K562 (cell line): Measurements from ENCODE around the gene GPR78. TPM values are rescaled to one million over a fixed set of nuclear protein-coding genes. Genes with fewer than 3 reads are reported as not detected.

Source experiments
- ATAC-seq: fragments of 200-7000 bp; cut with Tn5 transposase; 3 replicates; pipeline ENCODE4 v1.9.1; 2020; ENCODE audit warnings: moderate library complexity
- BruUV-seq: library from RNA; stranded (reverse); fragments of 400-500 nt; replicated peaks from 2 replicates; lab custom pipeline; 2021; lab: Mats Ljungman, UMichigan
- CTCF ChIA-PET: fragments of 300-600 bp; formaldehyde crosslinking; extraction: SDS; loops from one replicate; lab custom pipeline; 2021; ENCODE audit warnings: low intra/inter-chr PET ratio; lab: Yijun Ruan, JAX
- POLR2A ChIA-PET: fragments of 300-600, 350-650 bp; sonication (Branson Sonifier 250); formaldehyde crosslinking; extraction: SDS; loops from one replicate; lab custom pipeline; 2021; ENCODE audit warnings: antibody characterized with exemption, inconsistent platforms; lab: Yijun Ruan, JAX
- DNase-seq, 4 experiments: peaks; one replicate each; pipeline versions ENCODE4 v3.0.0 to v3.0.0-alpha.2; 2011 to 2018; ENCODE audit warnings: low spot score in 3 of 4, mixed read lengths in 3 of 4; ENCODE audit errors: extremely low read depth in 1 of 4
- FAIRE-seq: peaks from 2 replicates; lab custom pipeline; 2011; peaks lifted over from hg19 to GRCh38; lab: Jason Lieb, UNC
- H2AFZ ChIP-seq: 2 replicates; pipeline ENCODE4 v1.6.0; 2011; ENCODE audit warnings: low read depth, low read length, control low read depth, inconsistent platforms
- H3K27ac ChIP-seq: fragments of 200-600 bp; 3 replicates; pipeline ENCODE4 v1.8.0; 2011; ENCODE audit warnings: low read depth, mild to moderate bottlenecking, control low read depth, inconsistent platforms, low read length, moderate library complexity, mixed read lengths; ENCODE audit errors: extremely low read depth
- H3K27me3 ChIP-seq, 2 experiments: fragments of 300-600 bp in 1 of 2; 2 replicates in 1 of 2; 3 replicates in 1 of 2; pipeline versions ENCODE4 v1.6.0 to v1.8.0; 2011; ENCODE audit warnings: inconsistent platforms in 2 of 2, low read length in 2 of 2, mild to moderate bottlenecking in 1 of 2, mixed read lengths in 1 of 2, moderate library complexity in 1 of 2; ENCODE audit not compliant: control insufficient read depth in 2 of 2, insufficient read depth in 2 of 2
- H3K36me3 ChIP-seq: fragments of 300-600 bp; 3 replicates; pipeline ENCODE4 v1.8.0; 2011; ENCODE audit warnings: mild to moderate bottlenecking, low read length, inconsistent platforms; ENCODE audit not compliant: control insufficient read depth, insufficient read depth
- H3K4me1 ChIP-seq, 2 experiments: fragments of 200-600 bp in 1 of 2; replicated peaks in 1 of 2; 2 replicates in 1 of 2; 3 replicates in 1 of 2; pipeline versions ENCODE4 v1.5.1 to v1.8.0; 2011; ENCODE audit warnings: inconsistent platforms in 2 of 2, low read length in 2 of 2, mild to moderate bottlenecking in 1 of 2, mixed read lengths in 1 of 2, moderate library complexity in 1 of 2; ENCODE audit not compliant: control insufficient read depth in 2 of 2, insufficient read depth in 2 of 2
- H3K4me2 ChIP-seq: 2 replicates; pipeline ENCODE4 v1.6.1; 2011; ENCODE audit warnings: low read length, control low read depth, inconsistent platforms, mixed read lengths; ENCODE audit not compliant: insufficient read depth
- H3K4me3 ChIP-seq: fragments of 200-600 bp; sonication (generic), shearing (Covaris generic); 2 replicates; pipeline ENCODE4 v1.5.1; 2016; ENCODE audit warnings: control low read depth, inconsistent platforms
- H3K79me2 ChIP-seq: fragments of 200-600 bp; 3 replicates; pipeline ENCODE4 v1.8.0; 2011; ENCODE audit warnings: low read length, inconsistent platforms; ENCODE audit not compliant: control insufficient read depth, insufficient read depth
- H3K9ac ChIP-seq, 2 experiments: 2 replicates each; pipeline versions ENCODE4 v1.6.0 to v1.6.1; 2011; ENCODE audit warnings: low read depth in 2 of 2, low read length in 2 of 2, control low read depth in 1 of 2, inconsistent platforms in 1 of 2, mild to moderate bottlenecking in 1 of 2, mixed read lengths in 1 of 2; ENCODE audit not compliant: insufficient read depth in 1 of 2
- H3K9me1 ChIP-seq: one replicate; pipeline ENCODE4 v1.6.0; 2011; ENCODE audit warnings: inconsistent platforms, mild to moderate bottlenecking, low read length, moderate library complexity; ENCODE audit not compliant: control insufficient read depth, insufficient read depth
- H3K9me3 ChIP-seq: replicated peaks from 2 replicates; pipeline ENCODE4 v1.5.1; 2011; ENCODE audit warnings: low read depth, low read length, inconsistent platforms; ENCODE audit not compliant: control insufficient read depth, insufficient read depth
- H4K20me1 ChIP-seq: replicated peaks from 2 replicates; pipeline ENCODE4 v1.6.1; 2011; ENCODE audit warnings: low read length, inconsistent platforms, mixed read lengths; ENCODE audit not compliant: control insufficient read depth, insufficient read depth
- C11orf30 ChIP-seq: fragments of 450-650 bp; IDR thresholded peaks from 2 replicates; pipeline ENCODE4 v1.6.1; 2016; ENCODE audit warnings: low read depth, mild to moderate bottlenecking
- DACH1 ChIP-seq: fragments of 450-650 bp; IDR thresholded peaks from 2 replicates; pipeline ENCODE4 v1.6.1; 2018; ENCODE audit not compliant: partially characterized antibody
- MIER1 ChIP-seq: fragments of 450-650 bp; IDR thresholded peaks from 2 replicates; pipeline ENCODE4 v1.6.1; 2016; ENCODE audit warnings: antibody characterized with exemption, mild to moderate bottlenecking, low read depth
- PTBP1 ChIP-seq: fragments of 200-400 bp; formaldehyde crosslinking; IDR thresholded peaks from 2 replicates; pipeline ENCODE4 v1.6.1; 2017; ENCODE audit warnings: low read depth, low read length
- SP2 ChIP-seq: IDR thresholded peaks from 2 replicates; pipeline ENCODE4 v1.6.1; 2011; ENCODE audit warnings: mild to moderate bottlenecking, low read depth, low read length, moderate library complexity; ENCODE audit not compliant: poor library complexity, severe bottlenecking; ENCODE audit errors: extremely low read depth
- WHSC1 ChIP-seq: IDR thresholded peaks from one replicate; pipeline ENCODE4 v1.6.1; 2012; ENCODE audit warnings: low read length, control low read depth, inconsistent platforms
- ZBTB11 ChIP-seq, 3 experiments: fragments of 200-800 bp in 1 of 3; fragments of 250-450 bp in 1 of 3; fragments of 450-650 bp in 1 of 3; sonication (Bioruptor Pico) in 1 of 3; sonication (Bioruptor generic) in 1 of 3; formaldehyde crosslinking in 1 of 3; IDR thresholded peaks; 2 replicates each; pipeline versions ENCODE4 v1.6.1 to v1.8.0; 2016 to 2022; ENCODE audit warnings: mild to moderate bottlenecking in 2 of 3, missing genetic modification characterization in 2 of 3, missing compliant biosample characterization in 1 of 3, moderate library complexity in 1 of 3
- ZBTB26 ChIP-seq: fragments of 450-650 bp; formaldehyde crosslinking; IDR thresholded peaks from 2 replicates; pipeline ENCODE4 v1.4.0; 2022; ENCODE audit warnings: missing genetic modification characterization
- WGBS: fragments of 100-300 bp; shearing (Covaris generic); methylation state at CpG from one replicate; pipeline ENCODE4 v1.1.6; 2016; ENCODE audit warnings: low coverage, mixed read lengths; ENCODE audit not compliant: insufficient coverage; ENCODE audit errors: missing lambda C conversion rate; 5-methylcytosine and 5-hydroxymethylcytosine counted together
- in situ Hi-C: fragments of 300-500 bp; cut with MboI; formaldehyde crosslinking; loops from 4 replicates; pipeline ENCODE4 v1.15.0; 2018; ENCODE audit warnings: inconsistent platforms, mixed read lengths
- intact Hi-C: fragments of 100-400 bp; cut with micrococcal nuclease; formaldehyde crosslinking; loops from 2 replicates; pipeline ENCODE4 v1.14.2; 2022
- polyA plus RNA-seq, 8 experiments: library from polyadenylated mRNA; depleted of rRNA in 4 of 8; stranded (reverse) in 5 of 8; unstranded in 3 of 8; fragments of >200 nt; fragmentation: Nextera tagmentation in 2 of 8; fragmentation: Illumina TruSeq in 1 of 8; extraction: Ambion mirVana in 2 of 8; extraction: Trizol in 1 of 8; gene quantifications; 2 replicates each; pipeline versions ENCODE4 v1.2.1 to v1.2.3, GENCODE V29; 2011 to 2014; ENCODE audit warnings: inconsistent platforms in 1 of 8, missing spikeins in 1 of 8
- total RNA-seq, 7 experiments: library from RNA; depleted of rRNA in 6 of 7; stranded (reverse); fragments of >200 nt in 6 of 7; fragmentation: Illumina TruSeq in 2 of 7; extraction: Trizol in 2 of 7; gene quantifications; 2 replicates each; pipeline versions ENCODE4 v1.2.1 to v1.2.3, GENCODE V29; 2011 to 2021; ENCODE audit warnings: low replicate concordance in 1 of 7

The GPR78 gene
- total and polyA plus RNA-seq, 9 of the 15 experiments (the other 6 are each of a cell fraction or from before 2014, with no cell fraction given), result 0.04 to 0.13 (median 0.07) TPM; not detected in 4

- TF ChIP-seq MIER1 (no peak), ZBTB26 (CRISPR knock-in tag) (no peak), WHSC1 (no peak), ZBTB11 (CRISPR knock-in tag; IDR thresholded peaks at IDR 0.05) (no peak), DACH1 (no peak), SP2 (no peak), C11orf30 (no peak), PTBP1 (no peak)
- TF ChIP-seq, all 486 proteins: peak for 0
- CTCF ChIA-PET, result no interaction called here
- POLR2A ChIA-PET, result interaction anchor here (1.0 to 1.1 kb wide), 2 partner anchors 12 to 21 kb away, joined by 3 to 4 read pairs; partner anchors contain the start of gene GPR78
- no peak overlapping the region for H3K4me2 ChIP-seq
- H3K27ac ChIP-seq, result no peak overlapping the region
- intact Hi-C loops (loop anchor here (10.0 kb wide), 1 partner anchor 314 kb away; no protein-coding TSS in a partner anchor), in situ Hi-C loops (no loop called here)
- H3K9me3 ChIP-seq, result no peaks in the 10 kb centered on the region
- no peak for DNase-seq
- no peaks in the 10 kb centered on the region; a peak in 1 of 5 replicates for H3K27me3 ChIP-seq
- ATAC-seq, result no peak
- no TSS peak for BruUV-seq
- 66% methylated on average over 18 of the region's 23 CpGs for WGBS
- peaks cover 0 to 31% of the 10 kb centered on the region in 2 experiments; a peak in 2 of 5 replicates for H3K4me1 ChIP-seq
- no peak overlapping the region for H3K4me3 ChIP-seq
- H3K9me1 ChIP-seq, result no peaks in the 10 kb centered on the region
- H2AFZ ChIP-seq, result no peak overlapping the region
- H3K36me3 ChIP-seq, result no peaks in the 10 kb centered on the region
- no peak overlapping the region for H3K9ac ChIP-seq
- H4K20me1 ChIP-seq, result no peaks in the 10 kb centered on the region
- H3K79me2 ChIP-seq, result no peaks in the 10 kb centered on the region
- FAIRE-seq, result no peak
These were observed 20.9 kb downstream of the GPR78 start for GRCh38 chr4:8601086-8601485.
